H1 (cell line): ENCODE results near the gene KLHL3. TPM values are rescaled to one million over a fixed set of nuclear protein-coding genes. Genes with fewer than 3 reads are reported as not detected.

Source experiments
- ATF3 ChIP-seq: IDR thresholded peaks from 2 replicates; pipeline ENCODE4 v1.6.1; 2011; ENCODE audit warnings: low read depth, mild to moderate bottlenecking, low read length; ENCODE audit not compliant: insufficient read depth
- CEBPB ChIP-seq: IDR thresholded peaks from 2 replicates; pipeline ENCODE4 v1.6.1; 2012; ENCODE audit warnings: low read depth, low read length
- SUZ12 ChIP-seq: fragments of 200-600 bp; sonication (generic); IDR thresholded peaks from 2 replicates; pipeline ENCODE4 v1.6.1; 2012; ENCODE audit warnings: mild to moderate bottlenecking, inconsistent platforms, low read length, moderate library complexity, mixed read lengths
- TAF7 ChIP-seq: optimal IDR thresholded peaks from 2 replicates; pipeline ENCODE3; 2011; ENCODE audit warnings: low read depth, mild to moderate bottlenecking, inconsistent platforms, low read length, moderate library complexity, borderline replicate concordance
- TCF12 ChIP-seq: IDR thresholded peaks from 2 replicates; pipeline ENCODE4 v1.6.1; 2011; ENCODE audit warnings: low read depth, mild to moderate bottlenecking, low read length
- polyA plus RNA-seq, 7 experiments: library from polyadenylated mRNA; depleted of rRNA in 3 of 7; stranded (reverse) in 5 of 7; unstranded in 2 of 7; fragments of >200 nt in 5 of 7; fragments of 200-250 nt in 2 of 7; gene quantifications; 1 replicate in 5 of 7; 2 replicates in 1 of 7; 4 replicates in 1 of 7; pipeline versions ENCODE4 v1.2.1 to v1.2.3, GENCODE V29; 2011 to 2013; ENCODE audit warnings: missing spikeins in 2 of 7, mixed read lengths in 2 of 7
- total RNA-seq: library from RNA; stranded (reverse); fragmentation: NEBNext Ultra II Directional; extraction: Animal tissue kit (Norgen Biotek cat#: 25700); gene quantifications from 2 replicates; pipeline ENCODE4 v1.2.1, GENCODE V29; 2021

KLHL3 gene
- total and polyA plus RNA-seq, 2 of the 8 experiments (the other 6 are each of a cell fraction or from before 2014, with no cell fraction given), result 7.4 to 13.7 TPM

- TF ChIP-seq SUZ12, result no peak
- no peak for TF ChIP-seq CEBPB
- no peak for TF ChIP-seq ATF3
- no peak for TF ChIP-seq TCF12
- no peak for TF ChIP-seq TAF7
Observed at GRCh38 chr5:137636099-137636498, 99.8 kb downstream of the KLHL3 start (continued).
